IMR-90 (cell line): Measurements from ENCODE around the gene SEC16A. TPM values are rescaled to one million over a fixed set of nuclear protein-coding genes. Genes with fewer than 3 reads are reported as not detected.

ENCODE experiments used
- ATAC-seq: fragments of 200-7000 bp; cut with Tn5 transposase; 2 replicates; pipeline ENCODE4 v1.9.1; 2020; ENCODE audit warnings: low read depth, mild to moderate bottlenecking, moderate library complexity
- BruUV-seq: library from RNA; stranded (reverse); fragments of 400-500 nt; replicated peaks from 2 replicates; lab custom pipeline; 2021; lab: Mats Ljungman, UMichigan
- CTCF ChIA-PET: fragments of 300-600 bp; formaldehyde crosslinking; extraction: SDS; loops from one replicate; lab custom pipeline; 2021; ENCODE audit warnings: antibody characterized with exemption; lab: Yijun Ruan, JAX
- POLR2A ChIA-PET: fragments of 300-600 bp; sonication (Branson Sonifier 250); formaldehyde crosslinking; loops from one replicate; lab custom pipeline; 2022; ENCODE audit warnings: antibody characterized with exemption; ENCODE audit not compliant: unreplicated experiment; lab: Charles Lee
- DNase-seq: peaks from one replicate; pipeline ENCODE4 v3.0.0; 2013
- H2AFZ ChIP-seq: replicated peaks from 2 replicates; pipeline ENCODE3; 2013; ENCODE audit warnings: low read length, mild to moderate bottlenecking; ENCODE audit not compliant: poor library complexity
- H2AK5ac ChIP-seq: 2 replicates; pipeline ENCODE4 v1.6.1; 2013; ENCODE audit warnings: low read depth, low read length, inconsistent platforms
- H2AK9ac ChIP-seq: replicated peaks from 2 replicates; pipeline ENCODE3; 2013; ENCODE audit warnings: mild to moderate bottlenecking, low read depth, low read length, moderate library complexity; ENCODE audit not compliant: poor library complexity
- H2BK120ac ChIP-seq: 2 replicates; pipeline ENCODE4 v1.6.1; 2013; ENCODE audit warnings: low read depth, low read length, inconsistent platforms
- H2BK15ac ChIP-seq: 3 replicates; pipeline ENCODE4 v1.6.1; 2013; ENCODE audit warnings: low read depth, low read length, inconsistent platforms
- H2BK20ac ChIP-seq: 2 replicates; pipeline ENCODE4 v1.6.1; 2013; ENCODE audit warnings: low read depth, mild to moderate bottlenecking, inconsistent platforms, low read length, moderate library complexity
- H2BK5ac ChIP-seq: 2 replicates; pipeline ENCODE4 v1.6.1; 2013; ENCODE audit warnings: mild to moderate bottlenecking, low read depth, low read length, inconsistent platforms; ENCODE audit not compliant: poor library complexity, severe bottlenecking
- H3K14ac ChIP-seq: replicated peaks from 2 replicates; pipeline ENCODE4 v1.6.1; 2013; ENCODE audit warnings: low read depth, low read length, inconsistent platforms
- H3K18ac ChIP-seq: 2 replicates; pipeline ENCODE4 v1.6.1; 2013; ENCODE audit warnings: low read depth, low read length, control low read depth
- H3K23ac ChIP-seq: 2 replicates; pipeline ENCODE4 v1.6.1; 2013; ENCODE audit warnings: low read depth, low read length, inconsistent platforms
- H3K27ac ChIP-seq: 2 replicates; pipeline ENCODE4 v1.5.1; 2013; ENCODE audit warnings: mild to moderate bottlenecking, control low read depth, low read length; ENCODE audit not compliant: insufficient read depth
- H3K27me3 ChIP-seq: 2 replicates; pipeline ENCODE4 v1.6.1; 2013; ENCODE audit warnings: low read length; ENCODE audit not compliant: control insufficient read depth, insufficient read depth
- H3K36me3 ChIP-seq: 2 replicates; pipeline ENCODE4 v1.6.1; 2013; ENCODE audit warnings: low read length, mixed read lengths; ENCODE audit not compliant: control insufficient read depth, insufficient read depth
- H3K4ac ChIP-seq: 2 replicates; pipeline ENCODE4 v1.6.1; 2013; ENCODE audit warnings: low read depth, low read length, inconsistent platforms
- H3K4me1 ChIP-seq: 2 replicates; pipeline ENCODE4 v1.6.1; 2013; ENCODE audit warnings: low read length, mixed read lengths; ENCODE audit not compliant: control insufficient read depth, insufficient read depth
- H3K4me2 ChIP-seq: 2 replicates; pipeline ENCODE4 v1.6.1; 2013; ENCODE audit warnings: low read depth, mild to moderate bottlenecking, control low read depth, low read length, moderate library complexity
- H3K4me3 ChIP-seq: 2 replicates; pipeline ENCODE4 v1.5.1; 2013; ENCODE audit warnings: low read depth, mild to moderate bottlenecking, control low read depth, low read length, moderate library complexity; ENCODE audit not compliant: insufficient read depth
- H3K56ac ChIP-seq: 2 replicates; pipeline ENCODE4 v1.6.1; 2013; ENCODE audit warnings: low read length, inconsistent platforms; ENCODE audit not compliant: insufficient read depth; ENCODE audit errors: extremely low read depth
- H3K79me1 ChIP-seq, 2 experiments: 2 replicates each; pipeline ENCODE4 v1.6.1; 2013; ENCODE audit warnings: low read length in 2 of 2, inconsistent platforms in 1 of 2, low read depth in 1 of 2
- H3K9ac ChIP-seq: 2 replicates; pipeline ENCODE4 v1.6.1; 2013; ENCODE audit warnings: low read depth, low read length, control low read depth
- H3K9me1 ChIP-seq: 2 replicates; pipeline ENCODE4 v1.6.1; 2013; ENCODE audit warnings: low read length, inconsistent platforms; ENCODE audit not compliant: insufficient read depth
- H3K9me3 ChIP-seq: 2 replicates; pipeline ENCODE4 v1.6.1; 2013; ENCODE audit warnings: low read length; ENCODE audit not compliant: control insufficient read depth, insufficient read depth
- H4K20me1 ChIP-seq: 2 replicates; pipeline ENCODE4 v1.6.1; 2013; ENCODE audit warnings: low read length, inconsistent platforms; ENCODE audit not compliant: insufficient read depth
- H4K5ac ChIP-seq: 2 replicates; pipeline ENCODE4 v1.6.1; 2013; ENCODE audit warnings: mild to moderate bottlenecking, low read depth, low read length, control low read depth
- H4K8ac ChIP-seq, 2 experiments: 2 replicates each; pipeline ENCODE4 v1.6.1; 2013; ENCODE audit warnings: low read depth in 2 of 2, low read length in 2 of 2, control low read depth in 1 of 2, inconsistent platforms in 1 of 2
- H4K91ac ChIP-seq: 2 replicates; pipeline ENCODE4 v1.6.1; 2013; ENCODE audit warnings: low read depth, low read length, inconsistent platforms; ENCODE audit not compliant: insufficient read depth
- CEBPB ChIP-seq: IDR thresholded peaks from 2 replicates; pipeline ENCODE4 v1.6.1; 2012; ENCODE audit warnings: low read depth, low read length, improper control_type of control experiment
- CHD1 ChIP-seq: IDR thresholded peaks from 2 replicates; pipeline ENCODE4 v1.6.1; 2012; ENCODE audit warnings: low read depth, low read length, improper control_type of control experiment
- MAZ ChIP-seq: IDR thresholded peaks from 2 replicates; pipeline ENCODE4 v1.6.1; 2012; ENCODE audit warnings: low read depth, mild to moderate bottlenecking, low read length, improper control_type of control experiment, moderate library complexity, borderline replicate concordance
- MXI1 ChIP-seq: IDR thresholded peaks from 2 replicates; pipeline ENCODE4 v1.6.1; 2012; ENCODE audit warnings: low read depth, mild to moderate bottlenecking, low read length, moderate library complexity, borderline replicate concordance
- POLR2A ChIP-seq: IDR thresholded peaks from 2 replicates; pipeline ENCODE4 v1.6.1; 2012; ENCODE audit warnings: mild to moderate bottlenecking, low read depth, low read length
- RAD21 ChIP-seq: IDR thresholded peaks from 2 replicates; pipeline ENCODE4 v1.6.1; 2012; ENCODE audit warnings: low read length, improper control_type of control experiment
- SMC3 ChIP-seq: fragments of 150-350 bp; IDR thresholded peaks from 2 replicates; pipeline ENCODE4 v1.6.1; 2016; ENCODE audit warnings: low read depth, mild to moderate bottlenecking, antibody characterized with exemption, low read length, moderate library complexity
- WGBS, 2 experiments: methylation state at CpG; one replicate each; pipeline versions ENCODE4 v1.1.5 to v1.1.7; 2013; ENCODE audit warnings: missing lambda C conversion rate in 2 of 2; ENCODE audit not compliant: insufficient read length in 1 of 2; ENCODE audit errors: extremely low coverage in 2 of 2; 5-methylcytosine and 5-hydroxymethylcytosine counted together
- dilution Hi-C: fragments of 300-500 bp; cut with HindIII; formaldehyde crosslinking; loops from one replicate; pipeline ENCODE4 v1.14.3; 2018; ENCODE audit warnings: low sequenced_read_pairs; ENCODE audit not compliant: unreplicated experiment
- in situ Hi-C: fragments of 300-500 bp; cut with MboI; formaldehyde crosslinking; loops from 3 replicates; pipeline ENCODE4 v1.14.3; 2019; ENCODE audit warnings: low sequenced_read_pairs, inconsistent platforms, mixed read lengths
- intact Hi-C: fragments of 100-400 bp; cut with micrococcal nuclease; formaldehyde crosslinking; loops from 2 replicates; pipeline ENCODE4 v1.10.0; 2022
- polyA plus RNA-seq, 3 experiments: library from polyadenylated mRNA; depleted of rRNA; stranded (reverse); fragments of >200 nt; gene quantifications; 2 replicates each; pipeline ENCODE4 v1.2.3, GENCODE V29; 2012; ENCODE audit warnings: low replicate concordance in 1 of 3
- total RNA-seq: library from RNA; depleted of rRNA; stranded (reverse); fragments of >200 nt; gene quantifications from 2 replicates; pipeline ENCODE4 v1.2.3, GENCODE V29; 2012
- TF ChIP-seq, protein P1 (sequence below): conservative IDR thresholded peaks from 2 replicates; pipeline ENCODE4 v1.5.1; 2012; ENCODE audit warnings: mild to moderate bottlenecking, low read depth, low read length, improper control_type of control experiment

The SEC16A gene
- total and polyA plus RNA-seq, 2 of the 4 experiments (the other 2 are of a cell fraction): 12.2 to 48.1 TPM

DNA sequence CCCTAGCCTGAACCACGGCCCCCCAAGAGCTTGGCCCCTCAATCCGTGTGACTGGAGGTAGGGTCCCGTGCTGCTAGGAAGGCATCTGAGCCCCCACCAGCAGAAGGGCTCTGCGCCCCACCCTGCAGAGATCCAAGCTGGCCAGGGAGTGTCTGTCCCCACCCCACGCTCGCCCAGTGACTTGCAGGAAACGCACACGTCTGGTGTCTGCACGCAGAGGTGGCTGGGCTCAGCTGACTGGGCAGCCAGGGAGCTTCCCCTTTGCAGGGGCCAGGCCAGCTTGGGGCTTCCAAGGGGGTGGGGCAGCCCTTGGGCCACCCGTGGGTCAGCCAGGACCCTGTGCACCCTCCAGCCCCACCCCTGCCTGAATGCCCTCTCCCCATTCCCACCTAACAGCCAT, 38.7 kb upstream of the SEC16A start:
- H4K91ac ChIP-seq: no peak overlapping the region
- H2AK9ac ChIP-seq: no peak overlapping the region

More for the DNA sequence above, 38.7 kb upstream of the SEC16A start:
- DNase-seq (no peak), ATAC-seq (no peak)
- no peak overlapping the region for H3K27ac ChIP-seq
- 80% methylated on average over 2 of the region's 10 CpGs; no CpG with 5 or more reads in 1 of the 2 experiments for WGBS, 2 experiments
- H4K8ac ChIP-seq: no peak overlapping the region
- peaks cover 0 to 11% of the 10 kb centered on the region in 2 experiments; a peak in 2 of 4 replicates for H3K79me1 ChIP-seq
- H3K23ac ChIP-seq: no peak overlapping the region
- H3K14ac ChIP-seq: no peak overlapping the region
- no peak overlapping the region for H3K9ac ChIP-seq
- H2BK20ac ChIP-seq: no peak overlapping the region
- dilution Hi-C loops: no loop called here
- H3K4me2 ChIP-seq: no peak overlapping the region
- no peak overlapping the region for H2BK120ac ChIP-seq
- no peak overlapping the region for H3K56ac ChIP-seq
- H2AK5ac ChIP-seq: no peak overlapping the region
- in situ Hi-C loops: no loop called here
- H3K18ac ChIP-seq: no peak overlapping the region
- ChIA-PET CTCF (no interaction called here), POLR2A (no interaction called here)
- no peaks in the 10 kb centered on the region for H3K9me3 ChIP-seq
- H2BK15ac ChIP-seq: no peak overlapping the region
- H4K20me1 ChIP-seq: peaks cover 2% of the 10 kb centered on the region
- H3K27me3 ChIP-seq: no peaks in the 10 kb centered on the region
- no peak overlapping the region for H3K4ac ChIP-seq
- no peak for TF ChIP-seq MXI1
- TF ChIP-seq POLR2A: no peak
- no peak for TF ChIP-seq CHD1
- TF ChIP-seq RAD21: no peak
- no peak for TF ChIP-seq CEBPB
- no peak for TF ChIP-seq MAZ
- TF ChIP-seq SMC3: no peak
- TF ChIP-seq, protein P1, sequence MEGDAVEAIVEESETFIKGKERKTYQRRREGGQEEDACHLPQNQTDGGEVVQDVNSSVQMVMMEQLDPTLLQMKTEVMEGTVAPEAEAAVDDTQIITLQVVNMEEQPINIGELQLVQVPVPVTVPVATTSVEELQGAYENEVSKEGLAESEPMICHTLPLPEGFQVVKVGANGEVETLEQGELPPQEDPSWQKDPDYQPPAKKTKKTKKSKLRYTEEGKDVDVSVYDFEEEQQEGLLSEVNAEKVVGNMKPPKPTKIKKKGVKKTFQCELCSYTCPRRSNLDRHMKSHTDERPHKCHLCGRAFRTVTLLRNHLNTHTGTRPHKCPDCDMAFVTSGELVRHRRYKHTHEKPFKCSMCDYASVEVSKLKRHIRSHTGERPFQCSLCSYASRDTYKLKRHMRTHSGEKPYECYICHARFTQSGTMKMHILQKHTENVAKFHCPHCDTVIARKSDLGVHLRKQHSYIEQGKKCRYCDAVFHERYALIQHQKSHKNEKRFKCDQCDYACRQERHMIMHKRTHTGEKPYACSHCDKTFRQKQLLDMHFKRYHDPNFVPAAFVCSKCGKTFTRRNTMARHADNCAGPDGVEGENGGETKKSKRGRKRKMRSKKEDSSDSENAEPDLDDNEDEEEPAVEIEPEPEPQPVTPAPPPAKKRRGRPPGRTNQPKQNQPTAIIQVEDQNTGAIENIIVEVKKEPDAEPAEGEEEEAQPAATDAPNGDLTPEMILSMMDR: no peak
- no peak overlapping the region for H4K5ac ChIP-seq
- H2BK5ac ChIP-seq: no peak overlapping the region
- no peak overlapping the region for H3K4me3 ChIP-seq
- H3K9me1 ChIP-seq: no peaks in the 10 kb centered on the region
- no TSS peak for BruUV-seq
- no peak overlapping the region for H2AFZ ChIP-seq
- H3K4me1 ChIP-seq: no peaks in the 10 kb centered on the region; the same call in 1 of the 2 replicates
- peaks cover 40% of the 10 kb centered on the region for H3K36me3 ChIP-seq
- intact Hi-C loops: no loop called here
